ENCODE results near the gene TRANK1. TPM values are rescaled to one million over a fixed set of nuclear protein-coding genes. Genes with fewer than 3 reads are reported as not detected.

Gene TRANK1
- total and polyA plus RNA-seq, 2 donors, result 12.5 to 40.1 TPM

DNA sequence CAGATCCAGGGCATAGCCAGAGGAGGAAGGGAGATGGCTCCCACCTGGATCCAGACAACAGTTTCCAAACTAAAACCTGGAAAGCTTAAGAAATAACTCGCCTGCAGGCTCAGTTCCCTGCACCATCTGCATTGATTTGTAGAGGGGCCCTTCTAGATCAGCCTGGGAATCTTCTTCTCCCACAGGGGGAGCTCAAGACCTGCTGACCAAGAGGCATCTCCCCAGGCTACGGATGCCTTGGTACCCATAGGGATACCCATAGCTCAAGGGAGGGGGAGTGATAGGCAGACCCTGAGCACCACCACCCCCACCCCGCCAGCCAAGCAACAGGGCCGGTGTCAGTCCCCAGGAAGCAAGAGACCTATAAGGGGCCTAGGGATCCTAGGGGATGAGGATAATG, 152.5 kb downstream of the TRANK1 start:
- Histone ChIP-seq H3K4me1 (ENCODE audit: insufficient read depth) (no peaks in the 10 kb centered on the region), H3K27ac (ENCODE audit: low read depth) (no peak overlapping the region), H3K4me3 (ENCODE audit: low read depth, low read length) (no peak overlapping the region), H3K36me3 (ENCODE audit: insufficient read depth) (no peaks in the 10 kb centered on the region)
- DNase-seq (ENCODE audit: extremely low spot score), result no peak
- WGBS, result 58% methylated on average over 4 of the region's 4 CpGs

GRCh38 chr3:36790765-36791164, 154.1 kb downstream of the TRANK1 start:
- no peak overlapping the region for H3K4me3 ChIP-seq (ENCODE audit: low read depth, low read length)
- H3K4me1 ChIP-seq (ENCODE audit: insufficient read depth), result peaks cover 1% of the 10 kb centered on the region
- no peak overlapping the region for H3K27ac ChIP-seq (ENCODE audit: low read depth)
- no peaks in the 10 kb centered on the region for H3K36me3 ChIP-seq (ENCODE audit: insufficient read depth)
- WGBS, result 47% methylated on average over 6 of the region's 6 CpGs
- DNase-seq (ENCODE audit: extremely low spot score), result no peak

DNA sequence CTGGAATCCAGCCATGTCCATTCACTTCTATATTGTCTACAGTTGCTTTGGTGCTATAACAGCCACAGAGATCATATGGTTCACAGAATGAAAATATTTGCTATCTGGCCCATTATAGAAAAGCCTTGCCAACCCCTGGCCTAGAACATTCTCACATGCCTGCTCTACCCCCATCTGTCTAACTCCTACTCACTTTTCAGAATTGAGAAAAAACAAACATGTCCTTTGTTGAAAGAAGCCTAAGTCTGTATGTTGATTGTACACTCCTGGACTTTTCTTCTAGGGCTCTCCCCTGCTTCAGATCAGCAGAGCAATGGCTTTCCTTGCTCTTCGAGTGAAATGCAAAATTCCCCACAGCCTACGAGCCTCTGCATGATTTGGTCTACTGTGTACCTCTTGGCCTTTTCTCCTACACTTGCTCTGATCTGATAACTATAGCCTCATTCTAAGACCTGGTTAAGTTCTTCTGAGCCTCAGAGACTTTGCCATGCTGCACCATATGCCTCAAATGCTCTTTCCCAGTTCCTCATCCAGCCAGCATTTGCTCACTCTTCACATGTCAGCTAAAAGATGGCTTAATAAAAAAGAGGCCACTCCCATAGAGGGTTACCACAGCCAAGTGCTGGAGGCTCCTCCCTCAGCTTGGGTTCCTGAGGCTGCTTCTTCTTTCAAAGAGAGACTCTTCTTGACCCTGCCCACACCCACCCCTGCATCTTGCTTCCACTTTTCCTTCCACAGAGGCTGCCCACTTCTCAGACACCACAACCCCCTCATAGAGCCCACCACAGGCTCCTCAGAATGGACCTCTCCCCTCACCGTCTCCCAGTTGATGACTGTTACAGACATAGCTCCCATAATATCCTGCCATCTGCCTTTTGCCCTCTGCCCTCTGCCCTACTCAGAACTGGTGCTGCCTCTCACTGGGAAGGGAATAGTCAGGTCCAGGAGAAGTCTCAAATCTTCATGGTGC, 157.6 kb downstream of the TRANK1 start:
- no peak overlapping the region for H3K27ac ChIP-seq (ENCODE audit: low read depth)
- no peaks in the 10 kb centered on the region for H3K36me3 ChIP-seq (ENCODE audit: insufficient read depth)
- no peak for DNase-seq (ENCODE audit: extremely low spot score)
- H3K4me1 ChIP-seq (ENCODE audit: insufficient read depth), result peaks cover 1% of the 10 kb centered on the region
- H3K4me3 ChIP-seq (ENCODE audit: low read depth, low read length), result no peak overlapping the region
- 73% methylated on average over 3 of the region's 3 CpGs for WGBS

DNA sequence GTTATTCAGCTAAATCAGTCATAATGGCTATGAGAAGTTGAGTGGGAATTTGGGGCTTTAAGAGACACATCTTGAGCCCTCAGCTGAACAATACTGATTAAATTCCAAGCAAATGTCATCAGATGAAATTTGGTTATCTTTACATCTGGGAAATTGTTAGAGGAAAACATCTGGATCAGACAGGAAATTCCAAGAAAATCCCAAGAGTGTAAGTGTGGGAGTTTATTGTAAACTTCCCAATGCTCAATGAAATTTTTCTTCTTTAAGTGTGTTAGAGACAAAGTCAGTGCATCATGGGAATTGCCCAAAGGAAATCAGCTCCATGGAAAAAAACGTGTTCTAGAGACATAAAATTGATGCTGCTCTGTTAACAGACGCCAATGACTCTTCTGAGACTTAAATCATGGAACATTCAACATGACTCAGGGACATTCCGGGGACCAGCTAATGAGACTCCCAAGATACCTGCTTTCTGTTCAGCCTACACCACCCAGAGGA, 160.7 kb downstream of the TRANK1 start:
- no peak for DNase-seq (ENCODE audit: extremely low spot score)
- Histone ChIP-seq H3K4me3 (ENCODE audit: low read depth, low read length) (no peak overlapping the region), H3K36me3 (ENCODE audit: insufficient read depth) (no peaks in the 10 kb centered on the region), H3K27ac (ENCODE audit: low read depth) (no peak overlapping the region), H3K4me1 (ENCODE audit: insufficient read depth) (peaks cover 1% of the 10 kb centered on the region)
- 51% methylated on average over 3 of the region's 3 CpGs for WGBS

- H3K36me3 ChIP-seq (ENCODE audit: insufficient read depth), result no peaks in the 10 kb centered on the region
- no peak for DNase-seq (ENCODE audit: extremely low spot score)
- H3K4me1 ChIP-seq (ENCODE audit: insufficient read depth), result no peaks in the 10 kb centered on the region
- H3K27ac ChIP-seq (ENCODE audit: low read depth), result no peak overlapping the region
- no peak overlapping the region for H3K4me3 ChIP-seq (ENCODE audit: low read depth, low read length)
- 87% methylated on average over 2 of the region's 2 CpGs for WGBS
These were observed 167.2 kb downstream of the TRANK1 start for GRCh38 chr3:36777424-36778218.

Small RNA genes within 50 kb of the gene (small RNA-seq; reads per million reads assigned to genes)
- not detected for gene RNU6ATAC4P

Other genes starting within 250 kb of the TRANK1 start
- gene DCLK3, start 180.5 kb downstream of the TRANK1 start, total RNA-seq, result 1.4 TPM
- gene DCLK3, start 180.5 kb downstream of the TRANK1 start, polyA plus RNA-seq, result 0.05 TPM
- 37.9 TPM for gene EPM2AIP1, start 48.1 kb upstream of the TRANK1 start, total RNA-seq
- 8.2 TPM for gene EPM2AIP1, start 48.1 kb upstream of the TRANK1 start, polyA plus RNA-seq
- gene MLH1, start 48.5 kb upstream of the TRANK1 start, total RNA-seq, result 66.9 TPM
- 24.6 TPM for gene MLH1, start 48.5 kb upstream of the TRANK1 start, polyA plus RNA-seq
- gene LRRFIP2, start 229.5 kb upstream of the TRANK1 start, total RNA-seq, result 51.0 TPM
- gene LRRFIP2, start 229.5 kb upstream of the TRANK1 start, polyA plus RNA-seq, result 30.0 TPM

All from urinary bladder (tissue), 4 donors.